Measurements from ENCODE around the gene IL1R1.

Gene IL1R1

DNA sequence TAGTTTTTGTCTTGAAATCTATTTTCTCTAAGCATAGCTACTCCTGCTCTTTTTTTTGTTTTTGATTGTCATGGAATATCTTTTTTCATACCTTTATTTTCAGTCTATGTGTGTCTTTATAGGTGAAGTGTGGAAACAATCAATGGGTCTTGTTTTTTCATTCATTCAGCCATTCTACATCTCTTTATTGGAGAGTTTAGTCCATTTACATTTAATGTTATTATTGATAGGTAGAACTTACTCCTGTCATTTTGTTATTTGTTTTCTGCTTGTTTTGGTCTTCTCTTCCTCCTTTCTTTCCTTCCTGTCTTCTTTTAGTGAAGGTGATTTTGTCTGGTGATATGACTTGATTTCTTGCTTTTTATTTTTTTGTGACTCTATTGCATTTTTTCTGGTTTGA, 62.1 kb downstream of the IL1R1 start:
- no peak for DNase-seq

DNA sequence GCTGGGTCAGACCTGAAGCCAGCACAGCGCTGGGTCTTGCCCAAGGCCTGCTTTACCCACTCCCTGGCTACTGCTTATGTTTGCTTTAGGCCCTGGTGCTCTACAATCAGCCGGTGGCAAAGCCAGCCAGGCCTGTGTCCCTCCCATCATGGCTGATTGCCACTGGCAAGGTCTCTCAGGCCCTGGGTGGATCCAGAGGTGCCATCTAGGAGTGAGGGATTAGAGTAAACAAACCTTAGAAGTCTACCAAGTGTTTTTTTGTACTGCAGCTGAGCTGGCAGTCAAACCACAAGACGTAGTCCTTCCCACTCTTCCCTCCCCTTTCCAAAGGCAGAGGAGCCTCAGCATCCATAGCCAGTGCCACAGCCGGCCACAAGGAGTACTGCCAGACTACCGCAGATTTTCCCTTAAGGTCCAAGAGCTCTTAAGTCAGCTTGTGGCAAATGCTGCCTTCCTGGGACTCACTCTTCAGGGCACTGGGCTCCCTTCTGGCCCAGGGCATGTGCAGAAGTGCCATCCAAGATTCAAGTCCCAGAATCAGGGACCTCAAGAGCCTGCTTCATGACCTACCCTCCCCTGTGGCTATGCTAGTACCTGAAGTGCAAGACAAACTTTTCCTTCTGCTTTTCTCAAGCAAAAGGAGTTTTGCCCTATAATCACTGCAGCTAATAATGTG, 64.3 kb downstream of the IL1R1 start:
- DNase-seq, result no peak

GRCh38 chr2:102208774-102209173, 66.2 kb downstream of the IL1R1 start:
- no peak for DNase-seq

GRCh38 chr2:102209474-102209873, 66.9 kb downstream of the IL1R1 start:
- DNase-seq, result no peak

DNA sequence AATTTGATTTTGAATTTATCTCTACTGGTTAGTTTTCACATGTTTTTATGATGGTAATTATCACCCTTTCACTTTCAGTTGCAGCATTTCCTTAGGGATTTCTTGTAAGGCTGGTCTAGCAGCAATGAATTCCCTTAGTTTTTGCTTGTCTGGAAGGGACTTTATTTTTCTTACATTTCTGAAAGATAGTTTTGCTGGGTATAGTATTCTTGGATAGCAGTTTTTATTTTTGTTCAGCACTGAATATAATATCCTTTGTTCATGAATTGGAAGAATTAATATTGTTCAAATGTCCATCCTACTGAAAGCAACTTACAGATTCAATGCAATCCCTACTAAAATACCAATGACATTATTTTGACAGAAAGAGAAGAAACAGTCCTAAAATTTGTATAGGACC, 74.5 kb downstream of the IL1R1 start:
- DNase-seq, result no peak

- DNase-seq, result no peak
Observed at GRCh38 chr2:102224824-102225739, 82.5 kb downstream of the IL1R1 start.

DNA sequence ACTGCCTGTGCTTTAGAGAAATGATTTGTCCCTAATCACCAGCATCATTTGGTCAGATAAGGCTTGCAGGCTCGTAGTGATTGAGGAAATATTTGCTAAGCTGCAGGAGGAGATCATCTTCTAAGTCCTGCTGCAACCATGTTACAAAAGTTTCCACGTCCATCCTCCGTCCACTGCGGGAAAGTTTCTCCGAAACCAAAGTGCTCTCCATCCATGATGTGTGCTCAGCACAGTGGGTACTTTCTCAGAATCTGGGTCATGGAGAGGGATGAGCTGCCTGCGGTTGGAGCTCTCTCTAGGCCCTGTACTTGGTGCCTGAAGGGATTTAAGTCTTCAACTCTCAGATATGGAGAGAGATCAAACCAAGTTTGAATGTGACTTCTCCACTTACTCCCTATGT, 83.6 kb downstream of the IL1R1 start:
- no peak for DNase-seq

DNA sequence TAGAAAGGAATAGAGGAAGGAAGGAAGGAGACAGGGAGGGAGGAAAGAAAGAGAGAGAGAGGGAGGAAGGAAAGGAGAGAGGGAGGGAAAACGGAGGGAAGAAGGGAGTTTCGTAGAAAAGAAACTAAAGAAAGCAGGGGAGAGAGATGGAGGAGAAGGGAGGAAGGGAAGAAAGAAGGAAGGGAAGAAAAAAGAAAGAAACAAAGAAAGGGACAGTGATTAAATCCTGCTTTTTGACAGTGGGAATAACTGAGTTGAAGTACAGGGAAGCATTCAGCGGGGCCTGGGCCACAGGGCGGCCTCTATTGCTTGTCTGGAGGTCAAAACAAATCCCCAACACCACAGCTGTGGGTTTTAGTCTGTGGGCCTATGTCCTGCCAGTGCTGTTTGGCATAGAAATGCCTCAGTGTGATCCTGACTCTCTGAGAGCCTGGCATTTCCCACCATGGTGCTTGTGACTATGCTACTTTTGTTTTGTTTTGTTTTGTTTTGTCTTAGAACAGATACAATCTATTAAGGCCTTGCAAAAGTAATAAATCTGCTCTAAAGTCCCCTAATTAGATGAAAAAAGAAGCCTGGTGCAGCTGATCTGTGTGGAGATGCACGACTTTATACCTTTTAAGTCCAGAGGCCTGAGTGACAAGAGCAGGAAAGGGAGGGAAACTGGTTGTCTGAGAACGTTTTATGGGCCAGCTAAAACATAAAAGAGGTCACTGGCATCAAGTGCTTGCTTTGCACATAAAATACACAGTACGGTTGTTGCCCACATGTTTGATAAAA, 84.3 kb downstream of the IL1R1 start:
- DNase-seq, result peak in 1 of 5 experiments; percentile 12

DNA sequence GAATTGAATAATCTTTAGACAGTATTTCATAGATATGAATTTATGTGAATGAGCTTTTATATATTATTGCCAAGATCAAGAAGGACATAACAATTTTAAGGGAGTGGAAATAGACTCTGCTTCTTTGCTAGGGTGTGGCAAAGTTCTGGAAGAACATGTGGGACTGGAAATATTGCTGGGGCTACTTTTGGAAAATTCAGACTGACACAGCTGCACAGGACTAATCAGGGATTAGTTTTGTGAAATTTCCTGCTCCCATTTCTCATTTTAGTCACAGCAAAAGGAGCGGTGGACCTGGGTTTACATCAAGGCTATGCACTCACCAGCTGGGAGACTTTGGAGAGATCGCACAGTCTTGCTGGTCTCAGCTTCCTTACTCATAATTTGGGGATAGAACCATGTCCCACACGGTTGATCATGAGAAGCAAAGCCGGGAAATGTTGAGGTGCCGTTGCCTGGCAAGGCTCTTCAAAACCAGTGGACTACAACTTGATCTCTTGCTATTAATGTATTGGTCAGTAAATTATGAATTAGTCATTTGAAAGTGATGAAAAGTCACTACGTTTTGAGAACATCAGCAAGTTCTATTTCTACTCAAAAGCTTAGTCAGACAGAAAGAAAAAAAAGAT, 86.7 kb downstream of the IL1R1 start:
- DNase-seq, result no peak
